Keratinocyte (primary cell): ENCODE results near the gene CCDC148. TPM values are rescaled to one million over a fixed set of nuclear protein-coding genes. Genes with fewer than 3 reads are reported as not detected.

Experiments
- DNase-seq: peaks from one replicate; pipeline ENCODE4 v3.0.0-alpha.2; 2011; ENCODE audit warnings: low read depth, missing footprints, low spot score
- FAIRE-seq: peaks from 2 replicates; lab custom pipeline; 2011; peaks lifted over from hg19 to GRCh38; lab: Jason Lieb, UNC
- H2AFZ ChIP-seq: 2 replicates; pipeline ENCODE4 v1.6.0; 2012; ENCODE audit warnings: low read length, control low read depth, inconsistent platforms; ENCODE audit not compliant: control insufficient read depth
- H3K27ac ChIP-seq: 2 replicates; pipeline ENCODE4 v1.5.1; 2011; ENCODE audit warnings: low read length; ENCODE audit not compliant: control insufficient read depth, insufficient read depth
- H3K27me3 ChIP-seq: 3 replicates; pipeline ENCODE4 v1.6.0; 2011; ENCODE audit warnings: low read length; ENCODE audit not compliant: control insufficient read depth, insufficient read depth; ENCODE audit errors: extremely low read depth
- H3K36me3 ChIP-seq, 2 experiments: 2 replicates in 1 of 2; 3 replicates in 1 of 2; pipeline ENCODE4 v1.5.1; 2011; ENCODE audit warnings: low read length in 2 of 2, mild to moderate bottlenecking in 1 of 2; ENCODE audit not compliant: control insufficient read depth in 2 of 2, insufficient read depth in 2 of 2; ENCODE audit errors: extremely low read depth in 1 of 2
- H3K4me1 ChIP-seq: 3 replicates; pipeline ENCODE4 v1.5.1; 2011; ENCODE audit warnings: low read length; ENCODE audit not compliant: control insufficient read depth, insufficient read depth; ENCODE audit errors: extremely low read depth
- H3K4me2 ChIP-seq: 3 replicates; pipeline ENCODE4 v1.6.0; 2011; ENCODE audit warnings: low read depth, low read length; ENCODE audit not compliant: control insufficient read depth, insufficient read depth; ENCODE audit errors: extremely low read depth
- H3K4me3 ChIP-seq, 3 experiments: fragments of 200-600 bp in 1 of 3; sonication (generic) in 1 of 3; 2 replicates in 2 of 3; 3 replicates in 1 of 3; pipeline ENCODE4 v1.5.1; 2011 to 2016; ENCODE audit warnings: low read length in 3 of 3, mild to moderate bottlenecking in 3 of 3, control low read depth in 2 of 3, inconsistent platforms in 1 of 3, low read depth in 1 of 3, mixed read lengths in 1 of 3, mixed run types in 1 of 3, moderate library complexity in 1 of 3; ENCODE audit not compliant: control insufficient read depth in 2 of 3, insufficient read depth in 2 of 3; ENCODE audit errors: extremely low read depth in 1 of 3
- H3K79me2 ChIP-seq: 2 replicates; pipeline ENCODE4 v1.6.0; 2012; ENCODE audit warnings: low read length; ENCODE audit not compliant: control insufficient read depth, insufficient read depth
- H3K9ac ChIP-seq: 3 replicates; pipeline ENCODE4 v1.6.0; 2011; ENCODE audit warnings: low read length; ENCODE audit not compliant: control insufficient read depth, insufficient read depth; ENCODE audit errors: extremely low read depth
- H3K9me1 ChIP-seq: 3 replicates; pipeline ENCODE4 v1.6.0; 2011; ENCODE audit warnings: low read length; ENCODE audit not compliant: control insufficient read depth, insufficient read depth; ENCODE audit errors: extremely low read depth
- H3K9me3 ChIP-seq: 2 replicates; pipeline ENCODE4 v1.5.1; 2012; ENCODE audit warnings: low read depth, low read length; ENCODE audit not compliant: control insufficient read depth
- H4K20me1 ChIP-seq: 3 replicates; pipeline ENCODE4 v1.6.0; 2011; ENCODE audit warnings: low read length; ENCODE audit not compliant: control insufficient read depth, insufficient read depth; ENCODE audit errors: extremely low read depth
- EZH2 ChIP-seq: IDR thresholded peaks from one replicate; pipeline ENCODE4 v1.6.1; 2012; ENCODE audit warnings: inconsistent platforms, mild to moderate bottlenecking, low read length, moderate library complexity
- dilution Hi-C: fragments of 300-500 bp; cut with MboI; formaldehyde crosslinking; loops from one replicate; pipeline ENCODE4 v1.7.0; 2020; ENCODE audit warnings: low sequenced_read_pairs; ENCODE audit not compliant: extremely low pct_ligation_motif_present
- polyA plus RNA-seq, 5 experiments: library from polyadenylated mRNA; depleted of rRNA in 3 of 5; stranded (reverse) in 3 of 5; stranded (forward) in 1 of 5; unstranded in 1 of 5; fragments of >200 nt; gene quantifications; 1 replicate in 1 of 5; 2 replicates in 3 of 5; 3 replicates in 1 of 5; pipeline versions ENCODE4 v1.2.1 to v1.2.3, GENCODE V29; 2011 to 2012; ENCODE audit warnings: missing spikeins in 2 of 5, low read depth in 1 of 5, low replicate concordance in 1 of 5
- TF ChIP-seq, protein P1 (sequence below), 3 experiments: IDR thresholded peaks in 1 of 3; conservative IDR thresholded peaks in 1 of 3; optimal IDR thresholded peaks in 1 of 3; 2 replicates in 2 of 3; 3 replicates in 1 of 3; pipeline versions ENCODE3 to v1.5.1; 2011; ENCODE audit warnings: low read length in 3 of 3, mild to moderate bottlenecking in 3 of 3, moderate library complexity in 2 of 3, control low read depth in 1 of 3, inconsistent platforms in 1 of 3; ENCODE audit not compliant: insufficient read depth in 2 of 3; ENCODE audit errors: extremely low read depth in 1 of 3

The CCDC148 gene
- polyA plus RNA-seq, 1 donor (not counting 4 experiments of a cell fraction or from before 2014, with no cell fraction given), result 0.39 TPM

- Histone ChIP-seq H3K27me3 (no peaks in the 10 kb centered on the region), H3K9ac (no peak overlapping the region), H3K27ac (no peak overlapping the region), H4K20me1 (no peaks in the 10 kb centered on the region), H3K9me3 (no peaks in the 10 kb centered on the region), H3K4me1 (no peaks in the 10 kb centered on the region), H3K36me3 (no peaks in the 10 kb centered on the region), H3K4me3 (no peak overlapping the region), H3K9me1 (no peaks in the 10 kb centered on the region), H3K4me2 (no peak overlapping the region), H2AFZ (no peak overlapping the region), H3K79me2 (no peaks in the 10 kb centered on the region)
- DNase-seq (no peak), FAIRE-seq (no peak)
- dilution Hi-C loops, result no loop called here
- TF ChIP-seq, protein P1, sequence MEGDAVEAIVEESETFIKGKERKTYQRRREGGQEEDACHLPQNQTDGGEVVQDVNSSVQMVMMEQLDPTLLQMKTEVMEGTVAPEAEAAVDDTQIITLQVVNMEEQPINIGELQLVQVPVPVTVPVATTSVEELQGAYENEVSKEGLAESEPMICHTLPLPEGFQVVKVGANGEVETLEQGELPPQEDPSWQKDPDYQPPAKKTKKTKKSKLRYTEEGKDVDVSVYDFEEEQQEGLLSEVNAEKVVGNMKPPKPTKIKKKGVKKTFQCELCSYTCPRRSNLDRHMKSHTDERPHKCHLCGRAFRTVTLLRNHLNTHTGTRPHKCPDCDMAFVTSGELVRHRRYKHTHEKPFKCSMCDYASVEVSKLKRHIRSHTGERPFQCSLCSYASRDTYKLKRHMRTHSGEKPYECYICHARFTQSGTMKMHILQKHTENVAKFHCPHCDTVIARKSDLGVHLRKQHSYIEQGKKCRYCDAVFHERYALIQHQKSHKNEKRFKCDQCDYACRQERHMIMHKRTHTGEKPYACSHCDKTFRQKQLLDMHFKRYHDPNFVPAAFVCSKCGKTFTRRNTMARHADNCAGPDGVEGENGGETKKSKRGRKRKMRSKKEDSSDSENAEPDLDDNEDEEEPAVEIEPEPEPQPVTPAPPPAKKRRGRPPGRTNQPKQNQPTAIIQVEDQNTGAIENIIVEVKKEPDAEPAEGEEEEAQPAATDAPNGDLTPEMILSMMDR (optimal IDR thresholded peaks at IDR 0.05 in 1 of 3, IDR thresholded peaks at IDR 0.05 in 1 of 3, conservative IDR thresholded peaks at IDR 0.05 in 1 of 3; ENCODE audit: extremely low read depth in 1 of 3, insufficient read depth in 2 of 3, low read length in 3 of 3), result no peak
- TF ChIP-seq EZH2, result no peak
These were observed 74.6 kb downstream of the CCDC148 start for GRCh38 chr2:158381978-158382377.

DNA sequence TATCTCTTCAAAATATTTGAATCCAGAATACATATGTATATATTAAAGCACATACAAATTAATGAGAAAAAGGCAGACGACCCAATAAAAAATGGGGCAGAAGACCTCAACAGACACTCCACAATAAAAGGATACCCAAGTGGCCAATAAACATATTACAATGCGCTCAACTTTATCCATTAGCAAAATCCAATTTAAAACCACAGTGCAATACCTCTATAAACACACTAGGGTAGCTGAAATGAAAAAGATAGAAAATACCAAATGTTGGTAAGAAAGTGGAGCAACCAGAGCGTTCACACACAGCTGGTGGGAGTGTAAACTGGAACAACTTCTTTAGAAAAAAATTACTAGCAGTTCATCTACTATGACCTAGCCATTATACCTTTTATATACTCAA is 75.3 kb downstream of the CCDC148 start:
- Histone ChIP-seq H4K20me1 (no peaks in the 10 kb centered on the region), H3K9me3 (no peaks in the 10 kb centered on the region), H3K4me3 (no peak overlapping the region), H3K27ac (no peak overlapping the region), H2AFZ (no peak overlapping the region), H3K4me1 (no peaks in the 10 kb centered on the region), H3K9ac (no peak overlapping the region), H3K79me2 (no peaks in the 10 kb centered on the region), H3K27me3 (no peaks in the 10 kb centered on the region), H3K36me3 (no peaks in the 10 kb centered on the region), H3K9me1 (no peaks in the 10 kb centered on the region), H3K4me2 (no peak overlapping the region)
- no peak for FAIRE-seq
- no peak for DNase-seq
- dilution Hi-C loops, result no loop called here
- TF ChIP-seq, protein P1 (optimal IDR thresholded peaks at IDR 0.05 in 1 of 3, IDR thresholded peaks at IDR 0.05 in 1 of 3, conservative IDR thresholded peaks at IDR 0.05 in 1 of 3; ENCODE audit: extremely low read depth in 1 of 3, insufficient read depth in 2 of 3, low read length in 3 of 3), result peak in 1 of 3 experiments; percentile 4
- TF ChIP-seq EZH2, result no peak
